HCT116 (cell line): Measurements from ENCODE around the gene FBXL4. TPM values are rescaled to one million over a fixed set of nuclear protein-coding genes. Genes with fewer than 3 reads are reported as not detected.

Experiments used
- ATAC-seq: fragments of 200-7000 bp; cut with Tn5 transposase; 2 replicates; pipeline ENCODE4 v1.9.1; 2020; ENCODE audit warnings: mild to moderate bottlenecking, moderate library complexity
- BruUV-seq: library from RNA; stranded (reverse); fragments of 400-500 nt; replicated peaks from 2 replicates; lab custom pipeline; 2021; lab: Mats Ljungman, UMichigan
- CTCF ChIA-PET: fragments of 300-600 bp; sonication (Branson Sonifier 250); formaldehyde crosslinking; loops from one replicate; lab custom pipeline; 2021; ENCODE audit warnings: antibody characterized with exemption; lab: Charles Lee
- POLR2A ChIA-PET: fragments of 300-600, 350-600 bp; sonication (Branson Sonifier 250); formaldehyde crosslinking; loops from one replicate; lab custom pipeline; 2021; ENCODE audit warnings: antibody characterized with exemption; lab: Charles Lee
- RAD21 ChIA-PET, 2 experiments: fragments of 300-600 bp; sonication (Branson Sonifier 250); formaldehyde crosslinking; loops; one replicate each; lab custom pipeline; 2023; ENCODE audit warnings: low total read pairs in 2 of 2; ENCODE audit not compliant: uncharacterized antibody in 2 of 2, unreplicated experiment in 2 of 2, low non-redundant PET in 1 of 2; lab: Charles Lee
- DNase-seq: peaks from one replicate; pipeline ENCODE4 v3.0.0-alpha.2; 2010; ENCODE audit warnings: low read depth, low spot score
- H2AFZ ChIP-seq: fragments of 200-600 bp; shearing (Covaris generic), sonication (generic); 2 replicates; pipeline ENCODE4 v1.6.1; 2017; ENCODE audit warnings: low read depth, mixed run types, mixed read lengths, antibody characterized with exemption, low read length; ENCODE audit not compliant: poor library complexity, severe bottlenecking
- H3K27ac ChIP-seq: 2 replicates; pipeline ENCODE4 v1.5.1; 2012; ENCODE audit warnings: low read depth, low read length
- H3K27me3 ChIP-seq: fragments of 200-600 bp; sonication (generic); 2 replicates; pipeline ENCODE4 v1.6.1; 2016; ENCODE audit warnings: mixed run types, low read length, mixed read lengths; ENCODE audit not compliant: insufficient read depth
- H3K36me3 ChIP-seq, 2 experiments: fragments of 200-500 bp in 1 of 2; fragments of 200-600 bp in 1 of 2; sonication (Bioruptor generic) in 1 of 2; sonication (generic) in 1 of 2; 2 replicates each; pipeline versions ENCODE4 v1.5.1 to v1.6.1; 2014 to 2016; ENCODE audit warnings: low read length in 2 of 2, inconsistent platforms in 1 of 2, mixed read lengths in 1 of 2, mixed run types in 1 of 2; ENCODE audit not compliant: insufficient read depth in 2 of 2, control insufficient read depth in 1 of 2
- H3K4me1 ChIP-seq, 2 experiments: fragments of 200-600 bp in 1 of 2; sonication (generic) in 1 of 2; 2 replicates each; pipeline versions ENCODE4 v1.5.1 to v1.6.1; 2012 to 2017; ENCODE audit warnings: low read length in 2 of 2, inconsistent platforms in 1 of 2, mild to moderate bottlenecking in 1 of 2, mixed read lengths in 1 of 2, mixed run types in 1 of 2, moderate library complexity in 1 of 2; ENCODE audit not compliant: insufficient read depth in 2 of 2, control insufficient read depth in 1 of 2
- H3K4me2 ChIP-seq: fragments of 200-600 bp; sonication (generic); 2 replicates; pipeline ENCODE4 v1.6.1; 2017; ENCODE audit warnings: mixed run types, low read length, mixed read lengths
- H3K4me3 ChIP-seq, 2 experiments: fragments of 200-600 bp in 1 of 2; sonication (generic) in 1 of 2; replicated peaks in 1 of 2; 2 replicates each; pipeline ENCODE4 v1.5.1; 2011 to 2016; ENCODE audit warnings: low read length in 2 of 2, control low read depth in 1 of 2, low read depth in 1 of 2, mild to moderate bottlenecking in 1 of 2, mixed read lengths in 1 of 2, mixed run types in 1 of 2
- H3K79me2 ChIP-seq: fragments of 200-600 bp; sonication (generic); 2 replicates; pipeline ENCODE4 v1.6.1; 2017; ENCODE audit warnings: mild to moderate bottlenecking, mixed run types, low read length, moderate library complexity, mixed read lengths; ENCODE audit not compliant: insufficient read depth
- H3K9ac ChIP-seq: fragments of 200-600 bp; sonication (generic); 2 replicates; pipeline ENCODE4 v1.6.1; 2016; ENCODE audit warnings: low read length, mixed read lengths
- H3K9me2 ChIP-seq: fragments of 200-600 bp; sonication (generic), shearing (Covaris generic); 2 replicates; pipeline ENCODE4 v1.6.1; 2017; ENCODE audit warnings: mixed run types, mild to moderate bottlenecking, moderate library complexity; ENCODE audit not compliant: insufficient read depth
- H3K9me3 ChIP-seq, 2 experiments: fragments of 200-500 bp in 1 of 2; fragments of 200-600 bp in 1 of 2; sonication (Bioruptor generic) in 1 of 2; sonication (generic) in 1 of 2; 2 replicates each; pipeline ENCODE4 v1.6.1; 2014 to 2017; ENCODE audit warnings: low read length in 2 of 2, mixed read lengths in 2 of 2, inconsistent platforms in 1 of 2, low read depth in 1 of 2, mild to moderate bottlenecking in 1 of 2, mixed run types in 1 of 2, moderate library complexity in 1 of 2; ENCODE audit not compliant: control insufficient read depth in 1 of 2, insufficient read depth in 1 of 2
- H4K20me1 ChIP-seq: fragments of 200-600 bp; sonication (generic), shearing (Covaris generic); 2 replicates; pipeline ENCODE4 v1.6.1; 2017; ENCODE audit warnings: mixed run types, mild to moderate bottlenecking, moderate library complexity; ENCODE audit not compliant: insufficient read depth
- ATF3 ChIP-seq: IDR thresholded peaks from 2 replicates; pipeline ENCODE4 v1.6.1; 2012
- CBX3 ChIP-seq: IDR thresholded peaks from 2 replicates; pipeline ENCODE4 v1.6.1; 2012; ENCODE audit warnings: low read depth
- CEBPB ChIP-seq: IDR thresholded peaks from 2 replicates; pipeline ENCODE4 v1.6.1; 2012; ENCODE audit warnings: low read depth
- EGR1 ChIP-seq: IDR thresholded peaks from 2 replicates; pipeline ENCODE4 v1.6.1; 2012; ENCODE audit warnings: low read depth
- EZH2 ChIP-seq: fragments of 200-600 bp; sonication (generic); IDR thresholded peaks from 2 replicates; pipeline ENCODE4 v1.6.1; 2017; ENCODE audit warnings: antibody characterized with exemption, mixed run types
- FOSL1 ChIP-seq: IDR thresholded peaks from 2 replicates; pipeline ENCODE4 v1.6.1; 2012; ENCODE audit warnings: low read depth
- MAX ChIP-seq: IDR thresholded peaks from 2 replicates; pipeline ENCODE4 v1.6.1; 2012
- POLR2A ChIP-seq: IDR thresholded peaks from 2 replicates; pipeline ENCODE4 v1.7.0; 2011; ENCODE audit warnings: borderline replicate concordance; ENCODE audit not compliant: insufficient read depth, insufficient read length; ENCODE audit errors: extremely low read depth
- intact Hi-C: fragments of 100-400 bp; cut with micrococcal nuclease; formaldehyde crosslinking; loops from 2 replicates; pipeline ENCODE4 v1.10.0; 2022
- total RNA-seq: library from RNA; stranded (reverse); gene quantifications from one replicate; pipeline ENCODE4 v1.2.1, GENCODE V29; 2021; ENCODE audit not compliant: unreplicated experiment
- TF ChIP-seq, protein P1 (sequence below): IDR thresholded peaks from 2 replicates; pipeline ENCODE4 v1.6.1; 2012; ENCODE audit warnings: low read depth

Gene FBXL4
- total RNA-seq, 1 experiment from 2014 or later = 15.7 TPM

DNA sequence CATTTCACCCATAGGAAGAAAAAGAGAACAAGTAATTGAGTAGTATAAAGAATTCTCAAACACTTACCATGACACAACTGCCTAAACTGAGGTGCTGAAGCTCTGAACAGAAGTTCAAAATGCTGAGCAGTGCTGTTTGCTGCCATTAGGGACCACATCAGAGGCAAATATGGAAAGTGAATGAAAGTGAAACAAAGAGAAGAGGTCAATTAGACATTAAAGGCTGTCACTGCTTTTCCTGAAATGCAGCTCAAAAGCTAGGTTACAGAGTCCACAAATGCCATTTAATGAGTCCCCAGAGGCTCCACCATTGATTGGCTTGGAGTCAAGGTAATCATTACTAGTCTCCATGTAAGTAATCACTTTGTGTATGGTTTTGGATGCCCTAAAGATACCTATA lies 67.3 kb downstream of the FBXL4 start:
- intact Hi-C loops = no loop called here
- no TSS peak for BruUV-seq
- Histone ChIP-seq H3K36me3 (no peaks in the 10 kb centered on the region), H3K79me2 (no peaks in the 10 kb centered on the region), H3K4me2 (no peak overlapping the region), H4K20me1 (no peaks in the 10 kb centered on the region), H3K27me3 (no peaks in the 10 kb centered on the region), H3K4me3 (no peak overlapping the region), H3K27ac (no peak overlapping the region), H3K9ac (no peak overlapping the region), H2AFZ (no peak overlapping the region), H3K4me1 (no peaks in the 10 kb centered on the region), H3K9me2 (no peaks in the 10 kb centered on the region), H3K9me3 (no peaks in the 10 kb centered on the region)
- ChIA-PET RAD21 (no interaction called here), CTCF (no interaction called here), POLR2A (no interaction called here)
- DNase-seq (no peak), ATAC-seq (no peak)
- TF ChIP-seq POLR2A = no peak
- TF ChIP-seq ATF3 = no peak
- TF ChIP-seq CEBPB = no peak

GRCh38 chr6:98877250-98877649 lies 70.5 kb downstream of the FBXL4 start:
- CTCF ChIA-PET = no interaction called here
- ATAC-seq = no peak
- no TSS peak for BruUV-seq

More at GRCh38 chr6:98877250-98877649, 70.5 kb downstream of the FBXL4 start:
- H3K4me1 ChIP-seq = no peaks in the 10 kb centered on the region
- no peak overlapping the region for H3K4me3 ChIP-seq
- H3K27me3 ChIP-seq = no peaks in the 10 kb centered on the region
- no peaks in the 10 kb centered on the region for H3K9me2 ChIP-seq
- no peaks in the 10 kb centered on the region for H3K36me3 ChIP-seq
- no peak overlapping the region for H3K27ac ChIP-seq
- ChIA-PET POLR2A (no interaction called here), RAD21 (no interaction called here)
- no peaks in the 10 kb centered on the region for H3K79me2 ChIP-seq
- no peaks in the 10 kb centered on the region for H4K20me1 ChIP-seq
- TF ChIP-seq POLR2A (no peak), MAX (no peak), CBX3 (no peak), EGR1 (no peak), EZH2 (no peak), FOSL1 (no peak)
- TF ChIP-seq, protein P1, sequence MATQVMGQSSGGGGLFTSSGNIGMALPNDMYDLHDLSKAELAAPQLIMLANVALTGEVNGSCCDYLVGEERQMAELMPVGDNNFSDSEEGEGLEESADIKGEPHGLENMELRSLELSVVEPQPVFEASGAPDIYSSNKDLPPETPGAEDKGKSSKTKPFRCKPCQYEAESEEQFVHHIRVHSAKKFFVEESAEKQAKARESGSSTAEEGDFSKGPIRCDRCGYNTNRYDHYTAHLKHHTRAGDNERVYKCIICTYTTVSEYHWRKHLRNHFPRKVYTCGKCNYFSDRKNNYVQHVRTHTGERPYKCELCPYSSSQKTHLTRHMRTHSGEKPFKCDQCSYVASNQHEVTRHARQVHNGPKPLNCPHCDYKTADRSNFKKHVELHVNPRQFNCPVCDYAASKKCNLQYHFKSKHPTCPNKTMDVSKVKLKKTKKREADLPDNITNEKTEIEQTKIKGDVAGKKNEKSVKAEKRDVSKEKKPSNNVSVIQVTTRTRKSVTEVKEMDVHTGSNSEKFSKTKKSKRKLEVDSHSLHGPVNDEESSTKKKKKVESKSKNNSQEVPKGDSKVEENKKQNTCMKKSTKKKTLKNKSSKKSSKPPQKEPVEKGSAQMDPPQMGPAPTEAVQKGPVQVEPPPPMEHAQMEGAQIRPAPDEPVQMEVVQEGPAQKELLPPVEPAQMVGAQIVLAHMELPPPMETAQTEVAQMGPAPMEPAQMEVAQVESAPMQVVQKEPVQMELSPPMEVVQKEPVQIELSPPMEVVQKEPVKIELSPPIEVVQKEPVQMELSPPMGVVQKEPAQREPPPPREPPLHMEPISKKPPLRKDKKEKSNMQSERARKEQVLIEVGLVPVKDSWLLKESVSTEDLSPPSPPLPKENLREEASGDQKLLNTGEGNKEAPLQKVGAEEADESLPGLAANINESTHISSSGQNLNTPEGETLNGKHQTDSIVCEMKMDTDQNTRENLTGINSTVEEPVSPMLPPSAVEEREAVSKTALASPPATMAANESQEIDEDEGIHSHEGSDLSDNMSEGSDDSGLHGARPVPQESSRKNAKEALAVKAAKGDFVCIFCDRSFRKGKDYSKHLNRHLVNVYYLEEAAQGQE = no peak
- DNase-seq = no peak
- no peaks in the 10 kb centered on the region for H3K9me3 ChIP-seq
- no peak overlapping the region for H3K4me2 ChIP-seq
- no peak overlapping the region for H3K9ac ChIP-seq
- intact Hi-C loops = no loop called here
- no peak overlapping the region for H2AFZ ChIP-seq
